CD14-positive monocyte (primary cell): ENCODE results near the gene PRR16. TPM values are rescaled to one million over a fixed set of nuclear protein-coding genes. Genes with fewer than 3 reads are reported as not detected.

Experiments
- DNase-seq, 3 donors: peaks; one replicate each; pipeline ENCODE4 v3.0.0-alpha.2; 2011 to 2022
- H2AFZ ChIP-seq: 2 replicates; pipeline ENCODE4 v1.6.0; 2012; ENCODE audit warnings: mild to moderate bottlenecking, low read depth, low read length, inconsistent platforms; ENCODE audit not compliant: insufficient read depth, poor library complexity, severe bottlenecking
- H3K27ac ChIP-seq, 2 donors: 1 replicate in 1 of 2; 2 replicates in 1 of 2; pipeline ENCODE4 v1.5.1; 2012 to 2013; ENCODE audit warnings: low read length in 2 of 2, control low read depth in 1 of 2, inconsistent platforms in 1 of 2, low read depth in 1 of 2, mild to moderate bottlenecking in 1 of 2
- H3K27me3 ChIP-seq, 2 donors: one replicate each; pipeline versions ENCODE4 v1.6.0 to v1.6.1; 2011 to 2013; ENCODE audit warnings: low read length in 2 of 2; ENCODE audit not compliant: control insufficient read depth in 2 of 2, insufficient read depth in 2 of 2
- H3K36me3 ChIP-seq, 2 donors: replicated peaks in 1 of 2; 1 replicate in 1 of 2; 2 replicates in 1 of 2; pipeline versions ENCODE4 v1.5.1 to v1.6.1; 2012 to 2013; ENCODE audit warnings: low read length in 2 of 2, control low read depth in 1 of 2, inconsistent platforms in 1 of 2, mild to moderate bottlenecking in 1 of 2; ENCODE audit not compliant: insufficient read depth in 2 of 2, control insufficient read depth in 1 of 2
- H3K4me1 ChIP-seq, 2 donors: 1 replicate in 1 of 2; 2 replicates in 1 of 2; pipeline versions ENCODE4 v1.5.1 to v1.6.1; 2012 to 2013; ENCODE audit warnings: low read length in 2 of 2, control low read depth in 1 of 2, inconsistent platforms in 1 of 2, mild to moderate bottlenecking in 1 of 2, moderate library complexity in 1 of 2; ENCODE audit not compliant: insufficient read depth in 2 of 2, control insufficient read depth in 1 of 2
- H3K4me2 ChIP-seq: replicated peaks from 2 replicates; pipeline ENCODE3; 2012; ENCODE audit warnings: low read length, moderate library complexity, mild to moderate bottlenecking; ENCODE audit not compliant: poor library complexity, severe bottlenecking; ENCODE audit errors: extremely low read depth
- H3K4me3 ChIP-seq, 3 experiments: fragments of 200-600 bp in 1 of 3; sonication (generic) in 1 of 3; replicated peaks in 1 of 3; 1 replicate in 2 of 3; 2 replicates in 1 of 3; pipeline ENCODE4 v1.5.1; 2011 to 2013; ENCODE audit warnings: low read length in 3 of 3, mild to moderate bottlenecking in 3 of 3, control low read depth in 2 of 3, low read depth in 2 of 3, inconsistent platforms in 1 of 3, moderate library complexity in 1 of 3
- H3K79me2 ChIP-seq: 2 replicates; pipeline ENCODE4 v1.6.0; 2012; ENCODE audit warnings: mild to moderate bottlenecking, control low read depth, inconsistent platforms, low read length, moderate library complexity; ENCODE audit not compliant: insufficient read depth
- H3K9ac ChIP-seq: 2 replicates; pipeline ENCODE4 v1.6.0; 2017; ENCODE audit warnings: low read length, mild to moderate bottlenecking; ENCODE audit not compliant: insufficient read depth, poor library complexity, severe bottlenecking
- H3K9me3 ChIP-seq, 2 donors: replicated peaks in 1 of 2; 1 replicate in 1 of 2; 2 replicates in 1 of 2; pipeline versions ENCODE4 v1.5.1 to v1.6.1; 2012 to 2013; ENCODE audit warnings: low read length in 2 of 2, control low read depth in 1 of 2; ENCODE audit not compliant: control insufficient read depth in 1 of 2, insufficient read depth in 1 of 2
- H4K20me1 ChIP-seq: 2 replicates; pipeline ENCODE4 v1.6.0; 2012; ENCODE audit warnings: mild to moderate bottlenecking, low read length, control low read depth, moderate library complexity; ENCODE audit not compliant: insufficient read depth
- H3K27ac Mint-ChIP-seq, 7 donors: one replicate each; pipeline ENCODE4 v1.8.0; 2020; ENCODE audit warnings: mild to moderate bottlenecking in 7 of 7, mixed read lengths in 7 of 7, moderate library complexity in 6 of 7, inconsistent platforms in 2 of 7
- H3K27me3 Mint-ChIP-seq, 3 donors: one replicate each; pipeline ENCODE4 v1.8.0; 2021 to 2022; ENCODE audit warnings: low read depth in 3 of 3, mild to moderate bottlenecking in 3 of 3, mixed read lengths in 3 of 3, moderate library complexity in 3 of 3, inconsistent platforms in 1 of 3
- H3K36me3 Mint-ChIP-seq, 2 donors: one replicate each; pipeline ENCODE4 v1.8.0; 2020; ENCODE audit warnings: mixed read lengths in 2 of 2, inconsistent platforms in 1 of 2, mild to moderate bottlenecking in 1 of 2
- H3K4me1 Mint-ChIP-seq: one replicate; pipeline ENCODE4 v1.8.0; 2020; ENCODE audit warnings: mild to moderate bottlenecking, mixed read lengths
- H3K4me3 Mint-ChIP-seq, 2 donors: one replicate each; pipeline ENCODE4 v1.8.0; 2020; ENCODE audit warnings: mild to moderate bottlenecking in 2 of 2, mixed read lengths in 2 of 2, moderate library complexity in 1 of 2
- H3K9me3 Mint-ChIP-seq, 7 donors: one replicate each; pipeline ENCODE4 v1.8.0; 2020 to 2022; ENCODE audit warnings: mixed read lengths in 7 of 7, mild to moderate bottlenecking in 6 of 7, moderate library complexity in 6 of 7, inconsistent platforms in 2 of 7
- CTCF ChIP-seq: fragments of 200-600 bp; IDR thresholded peaks from one replicate; pipeline ENCODE4 v1.8.0; 2022; ENCODE audit warnings: antibody characterized with exemption, mild to moderate bottlenecking
- WGBS: methylation state at CpG from one replicate; pipeline ENCODE4 v1.1.5; 2013; ENCODE audit warnings: missing lambda C conversion rate; ENCODE audit not compliant: insufficient coverage; 5-methylcytosine and 5-hydroxymethylcytosine counted together
- intact Hi-C, 2 donors: fragments of 100-400 bp; cut with micrococcal nuclease; formaldehyde crosslinking; loops; one replicate each; pipeline versions ENCODE4 v1.15.0 to v1.15.1; 2023
- polyA plus RNA-seq, 3 donors: library from polyadenylated mRNA; depleted of rRNA in 1 of 3; unstranded in 2 of 3; stranded (reverse) in 1 of 3; fragments of 300-500 nt in 2 of 3; fragments of >200 nt in 1 of 3; fragmentation: Illumina TruSeq in 2 of 3; gene quantifications; 1 replicate in 2 of 3; 2 replicates in 1 of 3; pipeline ENCODE4 v1.2.3, GENCODE V29; 2012 to 2021
- small RNA-seq: library from RNA; depleted of rRNA; stranded (forward); fragments of <200 nt; gene quantifications from one replicate; pipeline ENCODE3, GENCODE V24; 2012; ENCODE audit warnings: low read depth; ENCODE audit not compliant: insufficient read length

Gene PRR16
- polyA plus RNA-seq, 3 donors, result 0.14 to 0.74 (median 0.56) TPM

GRCh38 chr5:120734033-120734432, 269.9 kb downstream of the PRR16 start:
- H3K27ac Mint-ChIP-seq, result peak overlapping the region in 1 of 7 donors; percentile 40
- no peak overlapping the region for H3K4me3 Mint-ChIP-seq
- Histone ChIP-seq H3K27ac (no peak overlapping the region), H3K9me3 (no peaks in the 10 kb centered on the region), H3K27me3 (no peaks in the 10 kb centered on the region), H3K4me2 (no peak overlapping the region), H3K4me1 (no peaks in the 10 kb centered on the region), H4K20me1 (no peaks in the 10 kb centered on the region), H3K4me3 (no peak overlapping the region), H3K79me2 (no peaks in the 10 kb centered on the region), H3K36me3 (no peaks in the 10 kb centered on the region), H3K9ac (no peak overlapping the region), H2AFZ (no peak overlapping the region)
- DNase-seq, result no peak
- H3K9me3 Mint-ChIP-seq, result peaks cover 0 to 2% (median 0%) of the 10 kb centered on the region in 7 donors
- H3K4me1 Mint-ChIP-seq, result no peaks in the 10 kb centered on the region
- no peaks in the 10 kb centered on the region for H3K36me3 Mint-ChIP-seq
- peaks cover 0 to 2% (median 0%) of the 10 kb centered on the region in 3 donors for H3K27me3 Mint-ChIP-seq
- 100% methylated on average over 1 of the region's 4 CpGs for WGBS
- no peak for TF ChIP-seq CTCF
- intact Hi-C loops, result no loop called here

- H3K27me3 Mint-ChIP-seq, result peaks cover 0 to 2% (median 0%) of the 10 kb centered on the region in 3 donors
Observed at GRCh38 chr5:120735076-120735475, 271.0 kb downstream of the PRR16 start.

More at GRCh38 chr5:120735076-120735475, 271.0 kb downstream of the PRR16 start:
- Histone ChIP-seq H3K36me3 (no peaks in the 10 kb centered on the region), H3K79me2 (no peaks in the 10 kb centered on the region), H3K4me3 (no peak overlapping the region), H4K20me1 (no peaks in the 10 kb centered on the region), H3K9me3 (no peaks in the 10 kb centered on the region), H3K4me2 (no peak overlapping the region), H3K4me1 (no peaks in the 10 kb centered on the region), H3K9ac (no peak overlapping the region), H3K27me3 (no peaks in the 10 kb centered on the region), H2AFZ (no peak overlapping the region), H3K27ac (no peak overlapping the region)
- no peaks in the 10 kb centered on the region for H3K36me3 Mint-ChIP-seq
- intact Hi-C loops, result no loop called here
- peaks cover 0 to 2% (median 0%) of the 10 kb centered on the region in 7 donors for H3K9me3 Mint-ChIP-seq
- H3K27ac Mint-ChIP-seq, result no peak overlapping the region
- no peak overlapping the region for H3K4me3 Mint-ChIP-seq
- TF ChIP-seq CTCF, result no peak
- no peak for DNase-seq
- H3K4me1 Mint-ChIP-seq, result no peaks in the 10 kb centered on the region
- WGBS, result no CpG with 5 or more reads among the region's 2 CpGs

Small RNA genes within 50 kb of the gene (small RNA-seq; reads per million reads assigned to genes)
- gene PRELID3BP8 (not detected), gene RNU4-69P (not detected)
